ENCODE results near the gene KRTAP10-1.
A peak's percentile ranks its signal among the peaks of the same experiment; 100 is the strongest.
"Not testable (repeated sequence)": the region's sequence is repeated elsewhere in the genome, so short reads cannot be mapped to it uniquely, and the experiment has no call there.

Gene KRTAP10-1

GRCh38 chr21:44552136-44552535, 12.1 kb upstream of the KRTAP10-1 start:
- H3K4me1 ChIP-seq (ENCODE audit: insufficient read depth, low read length), result peaks cover 13% of the 10 kb centered on the region; the same call in 1 of the 2 replicates
- H3K4me3 ChIP-seq (ENCODE audit: low read length), result no peak overlapping the region
- H3K9ac ChIP-seq (ENCODE audit: low read depth, low read length), result no peak overlapping the region
- H3K27me3 ChIP-seq (ENCODE audit: insufficient read depth, low read length), result no peaks in the 10 kb centered on the region
- no peaks in the 10 kb centered on the region for H3K9me3 ChIP-seq (ENCODE audit: insufficient read depth, low read depth, low read length)
- H3K36me3 ChIP-seq (ENCODE audit: insufficient read depth, low read depth, low read length), result no peaks in the 10 kb centered on the region
- no peak overlapping the region for H3K27ac ChIP-seq (ENCODE audit: low read length)

GRCh38 chr21:44551340-44551961, 11.5 kb upstream of the KRTAP10-1 start, which contains the start of gene KRTAP10-2:
TSS of gene KRTAP10-2 (minus strand) at chr21:44551505. CDS start at chr21:44551458, 47 bp downstream.
- Histone ChIP-seq H3K9ac (ENCODE audit: low read depth, low read length) (no peak within 1 kb of the TSS), H3K4me3 (ENCODE audit: low read length) (no peak within 1 kb of the TSS), H3K4me1 (ENCODE audit: insufficient read depth, low read length) (peaks cover 13% of the 10 kb centered on the region; the same call in 1 of the 2 replicates), H3K27ac (ENCODE audit: low read length) (no peak within 1 kb of the TSS), H3K27me3 (ENCODE audit: insufficient read depth, low read length) (no peaks in the 10 kb centered on the region), H3K36me3 (ENCODE audit: insufficient read depth, low read depth, low read length) (no peaks in the 10 kb centered on the region), H3K9me3 (ENCODE audit: insufficient read depth, low read depth, low read length) (peaks cover 4% of the 10 kb centered on the region; the same call in 1 of the 2 replicates)

GRCh38 chr21:44550807-44551206, 10.8 kb upstream of the KRTAP10-1 start:
- no peak overlapping the region for H3K9ac ChIP-seq (ENCODE audit: low read depth, low read length)
- no peaks in the 10 kb centered on the region for H3K27me3 ChIP-seq (ENCODE audit: insufficient read depth, low read length)
- no peaks in the 10 kb centered on the region for H3K36me3 ChIP-seq (ENCODE audit: insufficient read depth, low read depth, low read length)
- no peak overlapping the region for H3K27ac ChIP-seq (ENCODE audit: low read length)
- peaks cover 13% of the 10 kb centered on the region; the same call in 1 of the 2 replicates for H3K4me1 ChIP-seq (ENCODE audit: insufficient read depth, low read length)
- H3K4me3 ChIP-seq (ENCODE audit: low read length), result no peak overlapping the region
- H3K9me3 ChIP-seq (ENCODE audit: insufficient read depth, low read depth, low read length), result peaks cover 4% of the 10 kb centered on the region; the same call in 1 of the 2 replicates

GRCh38 chr21:44550285-44550684, 10.3 kb upstream of the KRTAP10-1 start:
- not testable (repeated sequence) for H3K4me3 ChIP-seq (ENCODE audit: low read length); H3K27me3 ChIP-seq (ENCODE audit: insufficient read depth, low read length); H3K9ac ChIP-seq (ENCODE audit: low read depth, low read length); H3K27ac ChIP-seq (ENCODE audit: low read length); H3K9me3 ChIP-seq (ENCODE audit: insufficient read depth, low read depth, low read length); H3K36me3 ChIP-seq (ENCODE audit: insufficient read depth, low read depth, low read length)
- peaks cover 13% of the 10 kb centered on the region; the same call in 1 of the 2 replicates for H3K4me1 ChIP-seq (ENCODE audit: insufficient read depth, low read length)

- peak overlapping the region; percentile 73; the same call in 1 of the 2 replicates for H3K9ac ChIP-seq (ENCODE audit: low read depth, low read length)
- H3K4me1 ChIP-seq (ENCODE audit: insufficient read depth, low read length), result peaks cover 13% of the 10 kb centered on the region; the same call in 1 of the 2 replicates
- peak overlapping the region; percentile 10 for H3K27ac ChIP-seq (ENCODE audit: low read length)
- no peak overlapping the region for H3K4me3 ChIP-seq (ENCODE audit: low read length)
- no peaks in the 10 kb centered on the region for H3K27me3 ChIP-seq (ENCODE audit: insufficient read depth, low read length)
- H3K9me3 ChIP-seq (ENCODE audit: insufficient read depth, low read depth, low read length), result peaks cover 4% of the 10 kb centered on the region; the same call in 1 of the 2 replicates
- no peaks in the 10 kb centered on the region for H3K36me3 ChIP-seq (ENCODE audit: insufficient read depth, low read depth, low read length)
Measured at GRCh38 chr21:44549525-44550211, 9.7 kb upstream of the KRTAP10-1 start.

GRCh38 chr21:44548922-44549321, 8.9 kb upstream of the KRTAP10-1 start:
- Histone ChIP-seq H3K27me3 (ENCODE audit: insufficient read depth, low read length) (no peaks in the 10 kb centered on the region), H3K9ac (ENCODE audit: low read depth, low read length) (peak overlapping the region; percentile 74; the same call in 1 of the 2 replicates), H3K4me3 (ENCODE audit: low read length) (no peak overlapping the region), H3K36me3 (ENCODE audit: insufficient read depth, low read depth, low read length) (no peaks in the 10 kb centered on the region), H3K27ac (ENCODE audit: low read length) (peak overlapping the region; percentile 41), H3K9me3 (ENCODE audit: insufficient read depth, low read depth, low read length) (peaks cover 4% of the 10 kb centered on the region; the same call in 1 of the 2 replicates), H3K4me1 (ENCODE audit: insufficient read depth, low read length) (peaks cover 13% of the 10 kb centered on the region; the same call in 1 of the 2 replicates)

GRCh38 chr21:44548381-44548780, 8.4 kb upstream of the KRTAP10-1 start:
- Histone ChIP-seq H3K9me3 (ENCODE audit: insufficient read depth, low read depth, low read length) (peaks cover 10% of the 10 kb centered on the region; the same call in 1 of the 2 replicates), H3K4me3 (ENCODE audit: low read length) (no peak overlapping the region), H3K27me3 (ENCODE audit: insufficient read depth, low read length) (no peaks in the 10 kb centered on the region), H3K4me1 (ENCODE audit: insufficient read depth, low read length) (peaks cover 13% of the 10 kb centered on the region; the same call in 1 of the 2 replicates), H3K27ac (ENCODE audit: low read length) (peak overlapping the region; percentile 41), H3K36me3 (ENCODE audit: insufficient read depth, low read depth, low read length) (no peaks in the 10 kb centered on the region), H3K9ac (ENCODE audit: low read depth, low read length) (peak overlapping the region; percentile 74; the same call in 1 of the 2 replicates)

- Histone ChIP-seq H3K27me3 (ENCODE audit: insufficient read depth, low read length) (no peaks in the 10 kb centered on the region), H3K4me1 (ENCODE audit: insufficient read depth, low read length) (peaks cover 13% of the 10 kb centered on the region; the same call in 1 of the 2 replicates), H3K36me3 (ENCODE audit: insufficient read depth, low read depth, low read length) (no peaks in the 10 kb centered on the region), H3K27ac (ENCODE audit: low read length) (no peak overlapping the region), H3K9me3 (ENCODE audit: insufficient read depth, low read depth, low read length) (peaks cover 14% of the 10 kb centered on the region; the same call in 1 of the 2 replicates), H3K9ac (ENCODE audit: low read depth, low read length) (peak overlapping the region; percentile 22; the same call in 1 of the 2 replicates), H3K4me3 (ENCODE audit: low read length) (no peak overlapping the region)
Measured at GRCh38 chr21:44547656-44548331, 7.8 kb upstream of the KRTAP10-1 start.

- H3K9ac ChIP-seq (ENCODE audit: low read depth, low read length), result no peak overlapping the region
- H3K36me3 ChIP-seq (ENCODE audit: insufficient read depth, low read depth, low read length), result no peaks in the 10 kb centered on the region
- no peaks in the 10 kb centered on the region for H3K27me3 ChIP-seq (ENCODE audit: insufficient read depth, low read length)
- H3K9me3 ChIP-seq (ENCODE audit: insufficient read depth, low read depth, low read length), result peaks cover 23% of the 10 kb centered on the region; the same call in 1 of the 2 replicates
- H3K27ac ChIP-seq (ENCODE audit: low read length), result no peak overlapping the region
- peaks cover 13% of the 10 kb centered on the region; the same call in 1 of the 2 replicates for H3K4me1 ChIP-seq (ENCODE audit: insufficient read depth, low read length)
- no peak overlapping the region for H3K4me3 ChIP-seq (ENCODE audit: low read length)
Measured at GRCh38 chr21:44544566-44544965, 4.6 kb upstream of the KRTAP10-1 start.

- Histone ChIP-seq H3K27ac (ENCODE audit: low read length) (no peak overlapping the region), H3K9ac (ENCODE audit: low read depth, low read length) (no peak overlapping the region), H3K9me3 (ENCODE audit: insufficient read depth, low read depth, low read length) (peaks cover 23% of the 10 kb centered on the region; the same call in 1 of the 2 replicates), H3K4me3 (ENCODE audit: low read length) (no peak overlapping the region), H3K4me1 (ENCODE audit: insufficient read depth, low read length) (peaks cover under 1% of the 10 kb centered on the region; the same call in 1 of the 2 replicates), H3K27me3 (ENCODE audit: insufficient read depth, low read length) (no peaks in the 10 kb centered on the region), H3K36me3 (ENCODE audit: insufficient read depth, low read depth, low read length) (no peaks in the 10 kb centered on the region)
Measured at GRCh38 chr21:44542716-44543115, 2.7 kb upstream of the KRTAP10-1 start.

- H3K36me3 ChIP-seq (ENCODE audit: insufficient read depth, low read depth, low read length), result no peaks in the 10 kb centered on the region
- no peak overlapping the region for H3K4me3 ChIP-seq (ENCODE audit: low read length)
- no peaks in the 10 kb centered on the region for H3K4me1 ChIP-seq (ENCODE audit: insufficient read depth, low read length)
- H3K9ac ChIP-seq (ENCODE audit: low read depth, low read length), result no peak overlapping the region
- peaks cover 19% of the 10 kb centered on the region; the same call in 1 of the 2 replicates for H3K9me3 ChIP-seq (ENCODE audit: insufficient read depth, low read depth, low read length)
- H3K27ac ChIP-seq (ENCODE audit: low read length), result no peak overlapping the region
- H3K27me3 ChIP-seq (ENCODE audit: insufficient read depth, low read length), result no peaks in the 10 kb centered on the region
Measured at GRCh38 chr21:44540741-44541288, 820 bp upstream of the KRTAP10-1 start.

Data from iPS-20b (cell line).